Esophagus mucosa (tissue), 1 donor: Measurements from ENCODE around the gene TLN1. TPM values are rescaled to one million over a fixed set of nuclear protein-coding genes. Genes with fewer than 3 reads are reported as not detected.
A peak's percentile ranks its signal among the peaks of the same experiment; 100 is the strongest.

Experiments used
- ATAC-seq: fragments of 200-7000 bp; cut with Tn5 transposase; one replicate; pipeline ENCODE4 v1.9.1; 2020
- total RNA-seq: library from RNA; stranded (reverse); gene quantifications from one replicate; pipeline ENCODE4 v1.2.4, GENCODE V29; 2023
- donor health status: DM: yes; HTN: yes; CAD: no.

TLN1 gene
- total RNA-seq, 1 donor from 2014 or later = 84.6 TPM

DNA sequence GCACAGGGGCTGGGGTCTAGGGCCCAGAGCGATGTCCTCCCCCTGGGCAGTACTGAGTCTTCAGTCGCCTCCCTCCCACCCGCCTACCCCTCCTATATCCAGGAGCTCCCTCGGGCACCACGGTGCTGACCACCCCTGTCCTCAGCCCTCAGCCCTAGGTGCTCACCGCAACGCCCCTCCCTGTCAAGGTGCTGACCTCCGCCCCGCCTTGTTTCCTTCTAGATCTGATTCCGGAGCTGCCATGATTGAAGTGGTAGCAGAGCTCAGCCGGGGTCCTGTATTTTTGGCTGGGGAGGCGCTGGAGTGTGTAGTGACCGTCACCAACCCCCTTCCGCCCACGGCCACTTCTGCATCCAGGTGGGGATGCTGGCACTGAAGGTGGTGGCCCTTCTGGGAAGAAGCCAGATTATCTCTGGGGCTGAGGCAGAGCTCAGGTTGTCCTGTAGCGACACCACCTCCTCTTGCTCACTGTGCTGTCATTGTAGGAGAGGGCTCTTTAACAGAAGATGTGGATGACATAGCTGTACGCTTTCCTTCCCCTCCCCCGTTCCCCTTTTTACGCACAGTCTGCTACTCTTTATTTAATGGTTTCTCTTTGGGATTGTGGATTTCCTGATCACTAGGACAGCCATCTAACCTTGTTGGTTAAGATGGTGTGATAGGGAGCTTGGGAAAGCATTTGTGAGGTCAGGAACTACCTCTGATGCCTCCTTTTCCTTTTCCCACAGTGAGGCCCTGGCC is 17.7 kb upstream of the TLN1 start:
- peak; percentile 39 for ATAC-seq

DNA sequence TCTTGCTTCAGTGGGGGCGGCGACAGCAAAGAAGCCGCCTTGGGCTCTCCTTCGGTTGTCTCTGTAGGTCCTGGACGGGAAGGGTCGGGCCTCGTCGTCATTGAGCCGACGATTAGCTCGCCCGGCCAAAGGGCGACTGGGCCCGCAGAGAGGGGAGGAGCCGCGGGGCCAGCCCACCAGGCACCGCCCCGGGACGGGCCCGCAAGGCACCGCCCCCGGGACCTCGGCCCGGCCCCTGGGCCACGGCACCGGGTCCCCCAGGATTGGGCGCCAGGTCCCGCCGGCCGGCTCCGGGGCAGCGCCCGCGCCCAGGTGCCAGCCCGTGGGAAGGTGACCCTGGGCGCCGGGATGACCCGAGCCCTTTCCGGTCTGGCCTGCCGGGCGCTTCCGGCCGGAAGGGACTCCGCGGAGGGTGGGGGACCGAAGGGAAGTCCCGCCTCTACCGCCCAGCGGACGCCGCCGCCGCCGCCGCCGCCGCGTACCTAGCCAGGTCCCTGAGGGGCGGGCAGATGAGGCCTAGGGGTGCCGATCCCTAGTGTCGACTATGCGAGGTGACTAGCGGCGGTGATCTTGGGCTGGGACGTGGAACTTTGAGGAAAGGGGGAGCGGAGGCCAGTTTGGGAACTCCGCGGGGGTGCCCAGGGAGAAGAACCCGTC is 17.0 kb upstream of the TLN1 start, which contains the start of the genes GBA2 and RGP1:
TSS of gene GBA2 (minus strand) at position 371 of the 657 bp plus-strand sequence. CDS start 524 bp downstream, outside the sequence.
TSS of gene RGP1 (plus strand) at position 430 of the 657 bp plus-strand sequence. CDS start 469 bp downstream, outside the sequence.
- peak; percentile 83 for ATAC-seq

DNA sequence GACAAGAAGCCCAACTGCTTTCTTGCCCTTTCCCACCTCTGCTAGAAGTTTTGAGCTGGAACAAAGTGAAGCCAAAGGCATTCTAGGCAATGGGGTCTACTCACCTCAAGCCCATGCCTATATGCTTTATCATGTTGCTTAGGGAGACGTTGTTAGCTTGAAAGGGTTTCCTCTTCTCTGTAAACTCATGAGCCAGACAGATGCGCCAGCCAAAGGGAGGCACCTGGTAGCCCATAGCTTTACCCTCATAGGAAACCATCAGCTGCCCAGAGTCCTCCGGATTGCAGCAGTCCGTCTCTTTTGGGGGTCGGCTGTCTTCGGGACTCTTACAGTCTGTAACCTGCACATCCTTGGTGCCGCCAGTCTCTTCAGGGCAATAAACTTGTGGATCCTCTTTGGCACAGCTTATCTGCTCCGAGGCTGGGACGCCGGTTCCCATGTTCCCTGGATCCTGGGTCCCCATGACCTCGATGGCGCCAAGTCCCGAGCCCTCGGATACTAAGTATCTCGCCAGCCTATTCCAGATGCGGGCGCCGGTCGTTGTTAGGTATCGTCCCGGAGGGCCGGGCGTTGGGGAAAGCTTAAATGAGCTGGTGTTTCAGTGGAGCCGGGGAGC is 16.4 kb upstream of the TLN1 start:
- peak; percentile 3 for ATAC-seq

DNA sequence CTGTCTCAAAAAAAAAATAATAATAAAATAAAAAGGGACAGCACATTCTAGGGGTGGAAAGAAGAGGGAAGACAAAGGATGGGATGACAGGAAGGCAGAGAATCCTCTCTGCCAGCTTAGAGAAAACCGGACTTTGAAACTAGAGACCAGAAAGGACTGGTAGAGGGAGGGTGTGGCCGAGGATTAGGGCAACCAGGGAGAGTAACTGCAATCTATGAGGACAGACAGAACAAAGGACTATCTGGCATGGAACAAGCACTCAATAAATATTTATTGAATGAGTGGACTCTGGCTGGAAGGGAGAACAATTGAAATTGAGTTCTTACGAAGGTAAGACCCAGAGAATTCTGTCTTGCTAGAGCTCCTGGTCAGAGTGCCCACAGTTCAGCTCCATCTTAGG is 14.6 kb upstream of the TLN1 start:
- ATAC-seq = no peak

DNA sequence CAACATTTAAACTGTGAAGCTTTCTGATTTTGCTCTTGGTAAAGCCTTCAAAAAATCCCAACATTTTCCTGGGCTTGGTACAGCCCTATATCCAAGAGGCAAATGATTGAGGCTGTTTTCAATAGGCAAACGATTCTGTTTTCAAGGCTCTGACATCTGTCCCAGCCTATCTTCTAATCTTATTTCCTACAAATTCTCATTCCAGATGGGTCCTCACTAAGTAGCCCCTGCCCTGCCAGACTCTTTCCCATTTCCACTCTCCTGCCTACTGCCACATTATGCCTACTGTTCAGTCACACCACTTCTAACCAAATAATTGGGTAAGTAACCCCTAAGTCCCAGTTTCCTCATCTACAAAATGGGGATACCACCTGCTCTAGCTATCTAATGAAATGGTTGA is 13.6 kb upstream of the TLN1 start:
- no peak for ATAC-seq

DNA sequence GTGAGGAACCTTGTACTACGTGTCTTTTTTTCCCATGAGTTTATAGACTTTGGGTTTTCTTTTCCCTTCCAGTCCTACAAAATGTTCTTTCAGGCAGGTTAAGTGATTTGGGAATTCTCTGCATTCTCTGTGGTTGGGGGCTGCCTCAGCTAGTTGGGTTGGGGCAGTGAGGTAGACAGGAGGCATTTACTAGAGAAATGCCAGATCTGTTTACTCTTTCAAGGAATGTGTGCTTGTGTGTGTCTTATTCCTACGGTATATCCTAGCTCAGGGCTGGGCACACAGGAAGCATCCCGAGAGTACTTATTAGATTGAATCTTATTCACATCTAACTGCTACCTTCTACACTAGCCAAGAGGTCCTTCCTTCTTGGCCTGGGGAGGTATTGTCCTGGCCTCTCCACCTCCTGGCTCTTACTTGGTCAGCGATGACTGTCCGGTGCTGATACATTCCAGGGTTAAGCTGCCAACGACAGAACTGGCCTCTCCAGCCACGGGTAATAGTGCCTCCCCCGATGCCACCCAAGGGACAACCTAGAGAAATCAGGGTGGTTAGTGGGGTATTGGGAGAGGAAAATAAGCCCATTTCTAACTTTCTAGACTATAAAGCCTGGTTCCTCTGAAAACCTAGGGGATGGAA is 12.0 kb upstream of the TLN1 start:
- no peak for ATAC-seq

DNA sequence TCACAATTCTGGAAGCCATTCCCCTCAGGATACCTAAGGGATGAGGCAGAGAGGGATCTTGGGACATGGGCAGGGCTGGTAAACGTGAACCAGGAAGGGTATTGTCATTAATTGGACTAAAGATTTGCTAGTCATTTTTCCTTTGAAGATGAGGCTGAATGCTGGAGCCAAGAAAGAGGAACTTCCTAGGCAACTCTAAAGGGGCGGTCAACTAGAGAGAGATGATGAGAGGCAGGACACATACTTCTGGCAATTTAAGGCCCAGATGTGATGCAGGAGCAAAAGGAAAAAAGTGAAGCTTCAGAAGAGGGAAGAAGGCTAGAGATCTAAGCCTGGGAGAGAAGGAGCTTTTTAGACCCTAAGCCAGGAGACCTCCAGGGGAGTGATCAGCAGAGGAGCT is 11.5 kb upstream of the TLN1 start:
- no peak for ATAC-seq

DNA sequence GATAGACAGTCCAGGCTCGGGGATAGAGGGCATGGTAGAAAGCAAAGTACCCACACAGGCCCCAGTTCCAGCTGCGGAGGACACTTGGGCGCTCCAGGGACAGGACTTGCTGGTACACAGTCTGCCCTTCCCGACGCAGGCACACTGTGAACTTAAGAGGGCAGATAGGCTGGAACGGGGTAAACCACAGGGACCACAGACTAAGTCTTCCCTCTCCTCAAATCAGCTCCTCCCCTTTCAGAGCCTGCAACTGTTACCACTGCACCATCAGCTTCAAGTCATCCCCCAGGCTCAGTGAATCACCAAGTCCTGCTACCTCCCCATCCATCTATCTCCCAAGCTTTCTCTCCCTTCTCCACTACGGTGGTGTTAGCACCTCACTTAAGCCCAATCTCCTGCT is 9.7 kb upstream of the TLN1 start:
- ATAC-seq = no peak

DNA sequence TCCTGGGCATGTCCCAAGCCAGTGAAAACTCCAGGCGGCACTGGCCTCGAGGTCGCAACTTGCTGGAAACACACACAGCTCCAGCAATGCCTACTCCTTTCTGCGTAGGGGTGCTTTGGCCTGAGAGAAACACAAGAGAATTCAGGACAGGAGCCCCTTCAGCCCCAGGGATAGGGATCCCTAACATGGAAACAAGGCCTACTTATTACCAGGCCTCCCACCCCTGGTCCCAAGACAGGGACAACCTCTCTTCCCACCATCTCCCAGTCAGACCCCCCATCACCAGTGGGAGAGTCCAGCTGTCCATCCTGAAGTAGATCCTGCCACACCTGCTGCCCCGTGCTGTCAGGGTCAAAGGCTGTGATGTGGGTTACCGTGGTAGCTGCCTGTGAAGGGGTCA is 8.2 kb upstream of the TLN1 start:
- ATAC-seq = no peak

DNA sequence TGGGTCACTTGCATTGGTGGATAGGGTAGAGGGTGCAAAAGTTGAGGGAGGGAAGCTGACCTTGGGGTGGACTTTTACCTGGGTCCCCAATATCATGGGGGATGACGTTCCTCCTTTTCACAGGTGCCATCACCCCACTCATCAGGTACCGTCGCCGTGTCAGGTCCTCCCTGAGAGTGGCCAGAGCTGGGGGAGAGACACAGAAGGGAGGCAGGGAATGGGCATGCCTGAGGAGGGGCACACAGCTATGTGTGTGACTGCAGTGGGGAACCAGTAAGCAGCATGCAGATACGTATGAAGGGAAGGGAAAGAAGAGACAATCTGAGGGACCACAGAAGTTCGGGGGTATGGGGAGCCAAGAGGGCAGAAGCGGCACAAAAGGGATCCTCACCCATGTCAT is 6.9 kb upstream of the TLN1 start:
- ATAC-seq = no peak

DNA sequence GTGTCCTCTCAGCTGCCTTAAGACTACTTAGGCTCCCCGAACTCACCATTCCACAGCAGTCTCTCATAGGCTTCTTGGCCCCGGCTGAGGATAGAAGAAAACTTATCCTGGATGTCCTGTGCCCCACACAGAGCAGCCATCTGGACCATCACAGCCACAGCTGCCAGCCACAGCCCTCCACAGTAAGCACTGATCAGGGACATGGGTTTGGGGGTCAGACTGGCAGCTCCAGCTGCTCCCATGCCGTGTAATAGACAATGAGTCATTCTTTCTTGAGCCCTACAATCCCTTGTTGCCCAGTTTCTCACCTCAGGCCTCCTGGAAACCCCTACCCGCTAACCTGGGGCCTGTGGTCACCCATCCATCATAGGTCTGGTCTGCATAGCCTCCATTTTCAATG is 6.2 kb upstream of the TLN1 start:
- ATAC-seq = no peak

DNA sequence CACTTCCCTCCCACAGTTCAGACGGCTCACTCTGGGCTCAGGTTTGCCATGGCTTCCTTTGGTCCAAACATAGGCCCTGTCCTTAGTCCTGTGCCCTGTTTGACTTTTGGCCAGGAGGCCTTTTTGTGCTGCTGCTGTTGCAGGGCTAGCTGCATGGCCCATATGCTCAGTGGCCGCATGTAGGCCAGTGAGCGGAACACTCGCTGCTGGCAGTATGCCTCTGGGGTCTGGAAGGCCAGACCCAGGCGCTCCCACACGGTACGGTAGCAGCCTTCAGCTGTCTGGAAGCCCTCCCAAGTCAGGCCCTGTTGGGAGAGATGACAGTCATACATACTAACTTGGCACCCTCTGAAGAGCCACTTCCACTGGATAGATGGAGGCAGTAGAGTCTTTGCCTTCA is 5.1 kb upstream of the TLN1 start:
- ATAC-seq = no peak

DNA sequence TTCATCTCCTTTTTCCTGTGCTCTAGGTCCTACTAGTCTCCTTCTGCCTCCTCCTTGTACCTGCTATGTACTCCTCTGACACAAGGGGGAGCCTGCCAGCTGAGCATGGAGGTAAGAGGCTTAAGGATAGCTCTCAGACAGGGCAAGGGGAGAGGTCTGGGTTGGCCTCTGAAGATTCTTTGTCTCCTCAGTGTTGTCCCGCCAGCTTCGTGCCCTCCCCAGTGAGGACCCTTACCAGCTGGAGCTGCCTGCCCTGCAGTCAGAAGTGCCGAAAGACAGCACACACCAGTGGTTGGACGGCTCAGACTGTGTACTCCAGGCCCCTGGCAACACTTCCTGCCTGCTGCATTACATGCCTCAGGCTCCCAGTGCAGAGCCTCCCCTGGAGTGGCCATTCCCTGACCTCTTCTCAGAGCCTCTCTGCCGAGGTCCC is 4.2 kb upstream of the TLN1 start:
- ATAC-seq = peak; percentile 25

DNA sequence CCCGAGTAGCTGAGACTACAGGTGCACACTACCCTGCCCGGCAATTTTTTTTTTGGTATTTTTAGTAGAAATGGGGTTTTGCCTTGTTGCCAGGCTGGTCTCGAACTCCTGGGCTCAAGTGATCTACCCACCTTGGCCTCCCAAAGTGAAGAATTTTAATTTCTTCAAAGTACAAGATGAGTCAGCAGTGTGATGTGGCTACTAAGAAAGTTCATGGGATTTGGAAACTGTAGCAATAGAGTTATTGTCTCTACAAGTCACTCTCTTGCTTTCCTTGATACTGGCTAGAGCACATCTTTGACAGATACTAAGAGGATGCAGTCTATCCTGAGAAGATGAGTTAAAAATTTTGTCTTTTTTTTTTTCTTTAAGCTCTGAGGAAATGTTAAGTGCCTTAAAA is 2.1 kb upstream of the TLN1 start:
- no peak for ATAC-seq

DNA sequence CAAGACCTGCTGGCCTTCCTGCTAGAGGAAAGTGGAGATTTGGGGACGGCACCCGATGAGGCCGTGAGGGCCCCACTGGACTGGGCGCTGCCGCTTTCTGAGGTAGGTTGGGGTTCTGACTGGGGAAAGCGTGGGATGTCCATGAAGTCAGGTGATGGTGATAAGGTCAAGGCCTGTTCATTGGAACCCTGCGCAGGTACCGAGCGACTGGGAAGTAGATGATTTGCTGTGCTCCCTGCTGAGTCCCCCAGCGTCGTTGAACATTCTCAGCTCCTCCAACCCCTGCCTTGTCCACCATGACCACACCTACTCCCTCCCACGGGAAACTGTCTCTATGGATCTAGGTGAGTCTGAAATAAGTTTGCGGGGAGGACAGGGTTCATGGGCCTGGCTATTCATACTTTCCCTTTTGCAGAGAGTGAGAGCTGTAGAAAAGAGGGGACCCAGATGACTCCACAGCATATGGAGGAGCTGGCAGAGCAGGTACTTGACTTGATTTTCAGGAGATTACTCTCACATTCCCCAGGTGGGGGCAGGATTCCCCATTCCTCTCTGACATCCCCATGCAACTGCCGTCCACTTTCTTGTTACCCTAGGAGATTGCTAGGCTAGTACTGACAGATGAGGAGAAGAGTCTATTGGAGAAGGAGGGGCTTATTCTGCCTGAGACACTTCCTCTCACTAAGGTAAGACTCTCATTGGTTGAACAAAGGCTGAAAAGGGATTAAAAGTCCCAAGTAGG is 976 bp upstream of the TLN1 start:
- ATAC-seq = peak; percentile 18

DNA sequence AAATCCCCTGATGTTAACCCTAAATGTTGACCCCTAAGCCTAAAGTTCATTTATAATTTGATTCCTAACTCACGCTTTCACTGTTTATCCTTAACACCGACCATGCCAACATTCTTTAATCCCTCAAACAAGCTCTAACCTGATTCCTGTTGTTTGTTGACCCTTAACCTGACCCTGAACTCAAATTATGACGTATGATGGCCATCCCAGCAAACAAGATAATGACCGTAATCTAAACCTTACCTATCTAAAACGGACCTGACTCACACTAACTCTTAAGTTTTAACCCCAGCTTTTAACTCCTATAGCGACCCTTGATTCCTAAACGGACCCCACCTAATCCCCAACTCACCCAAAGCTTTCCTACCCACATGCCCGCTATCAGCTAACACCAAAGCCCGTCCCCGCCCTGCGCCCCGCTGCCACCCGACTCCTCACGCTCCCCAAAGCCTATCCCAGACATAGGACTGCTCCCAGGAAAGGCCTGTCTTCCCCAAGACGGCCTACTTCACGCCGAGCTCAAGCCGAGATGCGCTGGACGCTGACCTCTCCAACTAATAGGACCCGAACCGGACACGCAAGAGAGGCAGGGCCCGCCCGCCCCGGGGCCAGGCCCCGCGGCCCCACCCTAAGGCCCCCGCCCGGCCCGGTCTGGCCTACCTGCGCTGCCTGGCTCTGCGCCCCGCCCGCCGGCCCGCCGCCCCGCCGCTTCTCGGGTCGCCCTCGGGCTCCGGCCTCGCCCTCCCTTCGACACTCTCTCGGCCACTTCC is 395 bp downstream of the TLN1 start:
- peak; percentile 0 for ATAC-seq

DNA sequence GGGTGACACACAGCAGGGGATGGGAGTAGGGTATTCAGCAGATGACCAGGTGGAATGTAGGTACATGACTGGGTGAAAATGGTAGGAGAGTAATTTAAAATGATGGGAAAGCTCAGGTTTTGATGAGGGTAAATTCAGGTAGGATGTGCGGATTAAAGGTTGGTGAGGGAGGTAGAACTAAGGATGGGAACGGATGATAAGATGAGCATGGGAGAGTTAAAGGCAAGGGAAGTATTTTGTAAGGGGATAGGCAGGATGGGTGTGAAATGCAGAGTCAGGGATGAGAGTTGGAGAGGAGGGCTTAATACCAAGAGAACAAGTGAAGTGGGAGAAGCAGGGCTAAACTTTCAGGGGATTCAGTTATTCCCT is 1.5 kb downstream of the TLN1 start:
- ATAC-seq = no peak

DNA sequence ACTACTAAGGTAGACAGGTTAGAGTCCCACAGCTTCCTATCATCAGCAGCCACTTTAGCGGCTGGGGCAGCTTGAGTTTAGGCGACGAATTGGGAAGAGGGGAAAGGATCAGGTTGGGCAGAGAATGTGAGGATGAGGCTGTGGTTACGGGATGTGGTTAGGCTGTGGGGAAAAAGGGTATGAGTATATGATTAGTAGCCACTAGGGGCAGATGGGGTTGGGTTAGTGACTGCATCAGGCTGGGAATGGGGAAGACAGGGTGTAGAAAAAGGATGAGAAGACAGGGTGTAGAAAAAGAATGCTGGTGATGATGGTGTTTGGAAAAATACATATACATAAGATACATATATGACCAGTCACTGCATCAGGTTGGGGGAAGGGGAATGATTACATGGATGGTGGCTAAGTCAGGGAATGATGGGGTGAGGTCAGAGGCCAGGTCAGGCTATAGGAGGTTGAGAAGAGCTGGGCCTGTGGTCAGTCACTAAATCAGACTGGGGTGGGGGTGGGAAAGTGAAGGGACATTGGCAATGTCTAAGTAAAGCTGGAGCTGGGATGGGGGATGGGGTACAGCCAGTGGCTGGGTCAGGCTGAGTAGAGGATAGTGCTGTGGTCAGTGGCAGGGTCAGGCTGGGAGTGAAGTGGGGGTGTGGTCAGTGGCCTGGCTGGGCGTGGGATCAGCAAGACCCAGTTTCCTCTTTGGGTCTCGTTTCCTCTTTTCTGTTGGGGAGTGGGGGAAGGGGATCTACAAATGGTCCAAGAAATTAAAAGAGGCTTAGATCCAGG is 2.1 kb downstream of the TLN1 start:
- ATAC-seq = no peak

DNA sequence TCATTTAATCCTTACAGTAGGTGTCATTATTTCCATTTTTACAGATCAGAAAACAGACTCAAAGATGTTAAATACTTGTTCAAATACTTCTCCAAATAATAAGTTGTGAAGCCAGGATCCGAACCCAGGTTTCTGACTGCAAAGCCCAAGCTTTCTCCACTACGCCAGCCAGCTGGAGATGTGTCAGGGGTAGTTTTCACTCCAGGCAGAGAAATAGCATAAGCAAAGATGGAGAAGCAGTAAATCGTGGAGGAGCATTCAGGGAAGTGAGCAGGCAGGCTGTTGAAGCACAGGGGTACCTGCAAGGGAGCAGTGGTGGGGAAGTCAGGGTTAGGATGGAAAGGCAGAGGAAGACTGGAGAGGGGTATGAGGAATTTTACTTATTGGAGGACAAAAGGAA is 2.9 kb downstream of the TLN1 start:
- no peak for ATAC-seq

DNA sequence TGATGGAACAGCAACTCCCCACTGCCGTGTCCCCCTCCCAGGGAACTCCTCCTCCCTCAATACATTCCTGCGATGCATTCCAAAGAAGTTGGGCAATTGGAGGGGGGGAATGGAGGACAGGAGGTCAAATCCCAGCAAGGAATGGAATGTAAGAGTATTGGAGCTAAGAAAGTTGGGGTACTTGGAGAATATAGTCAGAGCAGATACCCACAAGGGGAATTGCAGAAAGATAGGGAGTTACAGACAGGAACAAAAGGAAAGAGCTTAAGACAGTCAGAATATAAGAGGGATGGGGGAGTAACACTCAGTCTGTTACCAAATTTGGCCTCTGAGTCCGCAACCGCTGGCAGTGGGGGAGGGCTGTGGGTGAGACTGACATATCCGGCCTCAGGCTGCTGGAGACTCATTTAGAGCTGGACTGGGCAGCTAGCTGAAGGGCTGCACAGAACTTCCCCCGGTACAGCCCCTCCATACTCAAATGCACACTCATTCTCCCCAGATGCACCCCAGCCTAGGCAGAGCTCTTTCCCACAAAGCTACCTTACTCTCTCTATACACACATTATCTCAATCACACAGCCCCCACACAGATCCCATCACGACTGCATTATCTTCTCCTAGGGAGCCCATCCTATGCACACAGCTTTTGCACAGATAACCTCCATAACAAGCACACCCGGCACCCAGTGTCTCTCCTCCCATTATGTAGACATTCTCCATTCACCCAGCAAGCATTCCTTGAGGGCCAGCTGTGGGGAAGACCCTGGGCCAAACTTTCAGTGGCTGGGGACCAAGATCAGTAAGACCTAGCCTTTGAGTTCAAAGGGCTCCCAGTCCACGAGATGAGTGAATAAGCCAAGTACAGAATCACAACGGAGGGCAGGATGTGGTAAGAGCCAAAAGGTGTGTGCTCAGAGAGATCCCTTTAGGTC is 3.7 kb downstream of the TLN1 start:
- ATAC-seq = no peak
